Erythroblast (primary cell): ENCODE data around the gene ADAMTS9.

Source experiments
- GATA1 ChIP-seq: IDR thresholded peaks from 2 replicates; pipeline ENCODE4 v1.6.1; 2011; ENCODE audit warnings: low read depth, mild to moderate bottlenecking, control low read depth, low read length, moderate library complexity
- POLR2A ChIP-seq: IDR thresholded peaks from 2 replicates; pipeline ENCODE4 v1.6.1; 2011; ENCODE audit warnings: mild to moderate bottlenecking, low read length

DNA sequence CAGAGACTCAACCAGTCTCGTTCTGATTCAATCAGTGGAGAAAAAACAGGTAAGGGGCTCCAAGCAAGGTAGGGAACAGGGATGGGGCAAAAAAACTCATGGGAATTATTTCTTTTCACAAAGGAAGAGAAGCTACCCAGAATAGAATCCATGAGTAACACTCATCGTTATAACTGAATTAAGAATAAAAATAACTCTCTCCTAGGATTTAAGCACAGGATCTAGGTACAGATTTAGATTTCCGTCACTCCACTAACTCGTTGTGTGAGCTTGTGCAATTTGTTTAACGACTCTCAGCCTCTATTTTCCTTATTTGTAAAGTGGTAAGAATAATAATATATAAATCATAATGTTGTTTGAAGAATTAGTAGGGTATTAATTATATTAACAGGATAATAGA, 68.6 kb downstream of the ADAMTS9 start:
- TF ChIP-seq POLR2A (no peak), GATA1 (no peak)
